SK-N-SH (cell line): Measurements from ENCODE around the gene YTHDC2. TPM values are rescaled to one million over a fixed set of nuclear protein-coding genes. Genes with fewer than 3 reads are reported as not detected.

Experiments
- CTCF ChIA-PET: fragments of 300-600, 350-600 bp; formaldehyde crosslinking; extraction: SDS; loops from one replicate; lab custom pipeline; 2021; lab: Yijun Ruan, JAX
- POLR2A ChIA-PET: fragments of 350-600 bp; sonication (Branson Sonifier 250); formaldehyde crosslinking; extraction: SDS; loops from one replicate; lab custom pipeline; 2020; ENCODE audit warnings: antibody characterized with exemption, inconsistent platforms; lab: Yijun Ruan, JAX
- DNase-seq: peaks from one replicate; pipeline ENCODE4 v3.0.0; 2012
- H2AFZ ChIP-seq: fragments of 200-600 bp; sonication (generic); 2 replicates; pipeline ENCODE4 v1.8.1; 2016; ENCODE audit warnings: antibody characterized with exemption, mild to moderate bottlenecking, low read depth
- H3F3A ChIP-seq: fragments of 200-600 bp; sonication (generic); replicated peaks from 2 replicates; pipeline ENCODE3; 2016; ENCODE audit warnings: antibody characterized with exemption, mild to moderate bottlenecking; ENCODE audit not compliant: insufficient read depth
- H3K27ac ChIP-seq, 2 experiments: fragments of 200-500 bp in 1 of 2; fragments of 200-600 bp in 1 of 2; sonication (Bioruptor generic) in 1 of 2; sonication (generic), shearing (Covaris generic) in 1 of 2; 2 replicates each; pipeline versions ENCODE4 v1.5.1 to v1.6.1; 2014 to 2016; ENCODE audit warnings: low read depth in 2 of 2, inconsistent platforms in 1 of 2, low read length in 1 of 2, mild to moderate bottlenecking in 1 of 2, mixed read lengths in 1 of 2
- H3K27me3 ChIP-seq: fragments of 200-600 bp; sonication (generic), shearing (Covaris generic); 2 replicates; pipeline ENCODE4 v1.6.1; 2016; ENCODE audit warnings: mixed run types; ENCODE audit not compliant: insufficient read depth
- H3K36me3 ChIP-seq, 2 experiments: fragments of 200-500 bp in 1 of 2; fragments of 200-600 bp in 1 of 2; sonication (Bioruptor generic) in 1 of 2; sonication (generic) in 1 of 2; replicated peaks in 1 of 2; 2 replicates each; pipeline versions ENCODE3 to v1.5.1; 2014 to 2016; ENCODE audit warnings: low read length in 1 of 2, mild to moderate bottlenecking in 1 of 2; ENCODE audit not compliant: insufficient read depth in 2 of 2, control insufficient read depth in 1 of 2
- H3K4me1 ChIP-seq, 2 experiments: fragments of 200-500 bp in 1 of 2; fragments of 200-600 bp in 1 of 2; sonication (Bioruptor generic) in 1 of 2; sonication (generic), shearing (Covaris generic) in 1 of 2; 2 replicates each; pipeline versions ENCODE4 v1.5.1 to v1.6.1; 2014 to 2016; ENCODE audit warnings: low read depth in 1 of 2, low read length in 1 of 2, mixed run types in 1 of 2; ENCODE audit not compliant: insufficient read depth in 2 of 2, control insufficient read depth in 1 of 2
- H3K4me2 ChIP-seq: fragments of 200-600 bp; sonication (generic), shearing (Covaris generic); 2 replicates; pipeline ENCODE4 v1.6.1; 2017; ENCODE audit warnings: mixed run types
- H3K4me3 ChIP-seq, 2 experiments: fragments of 200-500 bp in 1 of 2; fragments of 200-600 bp in 1 of 2; sonication (Bioruptor generic) in 1 of 2; sonication (generic), shearing (Covaris generic) in 1 of 2; 2 replicates each; pipeline versions ENCODE4 v1.5.1 to v1.8.1; 2014 to 2016; ENCODE audit warnings: low read depth in 2 of 2, inconsistent platforms in 1 of 2, low read length in 1 of 2, mild to moderate bottlenecking in 1 of 2, mixed read lengths in 1 of 2, moderate library complexity in 1 of 2
- H3K79me2 ChIP-seq: fragments of 200-600 bp; sonication (generic); 2 replicates; pipeline ENCODE4 v1.8.1; 2017; ENCODE audit warnings: mild to moderate bottlenecking; ENCODE audit not compliant: insufficient read depth
- H3K9ac ChIP-seq: fragments of 200-600 bp; sonication (generic); 2 replicates; pipeline ENCODE4 v1.6.1; 2017; ENCODE audit warnings: mixed run types
- H3K9me2 ChIP-seq: fragments of 200-600 bp; sonication (generic); 2 replicates; pipeline ENCODE4 v1.6.1; 2017; ENCODE audit warnings: mixed run types
- H3K9me3 ChIP-seq: fragments of 200-600 bp; sonication (generic); 2 replicates; pipeline ENCODE4 v1.6.1; 2017; ENCODE audit warnings: mixed run types, mild to moderate bottlenecking, moderate library complexity
- H4K20me1 ChIP-seq: fragments of 200-600 bp; sonication (generic); 2 replicates; pipeline ENCODE4 v1.6.1; 2017; ENCODE audit warnings: mild to moderate bottlenecking, mixed run types; ENCODE audit not compliant: insufficient read depth
- CHD2 ChIP-seq: fragments of 150-350 bp; IDR thresholded peaks from 2 replicates; pipeline ENCODE4 v1.6.1; 2018; ENCODE audit warnings: low read length; ENCODE audit not compliant: partially characterized antibody
- ELF1 ChIP-seq: IDR thresholded peaks from 2 replicates; pipeline ENCODE4 v1.4.0; 2012
- FOSL2 ChIP-seq: IDR thresholded peaks from 2 replicates; pipeline ENCODE4 v1.4.0; 2012; ENCODE audit warnings: low read depth, mild to moderate bottlenecking, moderate library complexity, borderline replicate concordance
- FOXJ3 ChIP-seq: sonication (generic); formaldehyde crosslinking; IDR thresholded peaks from 2 replicates; pipeline ENCODE4 v1.5.1; 2020; ENCODE audit warnings: mild to moderate bottlenecking, missing genetic modification reagents
- JUND ChIP-seq: IDR thresholded peaks from 2 replicates; pipeline ENCODE4 v1.4.0; 2012
- RAD21 ChIP-seq: IDR thresholded peaks from 2 replicates; pipeline ENCODE4 v1.6.1; 2012; ENCODE audit warnings: mild to moderate bottlenecking, low read length
- RFX5 ChIP-seq: IDR thresholded peaks from 2 replicates; pipeline ENCODE4 v1.6.1; 2012; ENCODE audit warnings: mild to moderate bottlenecking, improper control_type of control experiment, low read length
- RXRA ChIP-seq: IDR thresholded peaks from 2 replicates; pipeline ENCODE4 v1.4.0; 2012; ENCODE audit warnings: low read depth, mild to moderate bottlenecking, borderline replicate concordance
- TCF12 ChIP-seq: IDR thresholded peaks from 2 replicates; pipeline ENCODE4 v1.4.0; 2012
- USF1 ChIP-seq: IDR thresholded peaks from 2 replicates; pipeline ENCODE4 v1.4.0; 2012; ENCODE audit warnings: low read depth, borderline replicate concordance
- USF2 ChIP-seq: fragments of 150-350 bp; IDR thresholded peaks from 2 replicates; pipeline ENCODE4 v1.6.1; 2017; ENCODE audit warnings: antibody characterized with exemption, low read length, low read depth, borderline replicate concordance
- ZBTB33 ChIP-seq: IDR thresholded peaks from 2 replicates; pipeline ENCODE4 v1.4.0; 2012; ENCODE audit warnings: low read depth, borderline replicate concordance
- WGBS: methylation state at CpG from one replicate; pipeline ENCODE4 v1.1.6; 2017; ENCODE audit warnings: low lambda C conversion rate; 5-methylcytosine and 5-hydroxymethylcytosine counted together
- polyA plus RNA-seq, 3 experiments: library from polyadenylated mRNA; depleted of rRNA; stranded (reverse); fragments of >200 nt; gene quantifications; 2 replicates each; pipeline ENCODE4 v1.2.3, GENCODE V29; 2012

YTHDC2 gene
- polyA plus RNA-seq, 1 of the 3 experiments (the other 2 are of a cell fraction): 3.5 TPM

DNA sequence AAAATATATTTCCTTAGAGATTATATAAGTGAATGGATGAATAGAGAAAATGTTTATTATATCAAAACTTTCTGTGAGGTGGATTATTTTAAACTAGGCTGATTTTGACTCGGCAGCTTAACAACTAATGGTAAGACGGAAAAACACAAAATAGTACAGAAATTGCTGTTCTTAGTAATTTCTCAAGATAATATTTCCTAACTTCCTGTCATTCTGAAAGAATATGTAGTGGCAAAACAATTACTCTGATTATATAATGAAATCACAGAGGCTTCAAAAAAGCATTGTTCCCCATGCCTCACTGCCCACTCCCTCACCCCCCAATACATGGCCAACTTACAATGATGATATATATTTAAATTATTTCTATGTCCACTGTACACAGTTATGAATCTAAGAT is 85.4 kb downstream of the YTHDC2 start:
- Histone ChIP-seq H3K4me1 (no peaks in the 10 kb centered on the region), H3K9ac (no peak overlapping the region), H3K4me2 (no peak overlapping the region), H3K79me2 (no peaks in the 10 kb centered on the region), H3K27me3 (no peaks in the 10 kb centered on the region), H3K36me3 (peaks cover 14 to 25% of the 10 kb centered on the region in 2 experiments), H2AFZ (no peak overlapping the region), H3K9me3 (no peaks in the 10 kb centered on the region), H3K4me3 (no peak overlapping the region), H4K20me1 (no peaks in the 10 kb centered on the region), H3F3A (peaks cover 6% of the 10 kb centered on the region), H3K9me2 (no peaks in the 10 kb centered on the region), H3K27ac (no peak overlapping the region)
- 98% methylated on average over 2 of the region's 2 CpGs for WGBS
- CTCF ChIA-PET: interaction anchor here (1.8 to 4.4 kb wide), 3 partner anchors 13 to 603 kb away, joined by 5 to 19 read pairs (median 5); no protein-coding TSS in a partner anchor
- POLR2A ChIA-PET: no interaction called here
- no peak for DNase-seq
- no peak for TF ChIP-seq USF2
- TF ChIP-seq USF1: no peak
- TF ChIP-seq FOXJ3 (CRISPR knock-in tag): no peak
- TF ChIP-seq JUND: no peak

DNA sequence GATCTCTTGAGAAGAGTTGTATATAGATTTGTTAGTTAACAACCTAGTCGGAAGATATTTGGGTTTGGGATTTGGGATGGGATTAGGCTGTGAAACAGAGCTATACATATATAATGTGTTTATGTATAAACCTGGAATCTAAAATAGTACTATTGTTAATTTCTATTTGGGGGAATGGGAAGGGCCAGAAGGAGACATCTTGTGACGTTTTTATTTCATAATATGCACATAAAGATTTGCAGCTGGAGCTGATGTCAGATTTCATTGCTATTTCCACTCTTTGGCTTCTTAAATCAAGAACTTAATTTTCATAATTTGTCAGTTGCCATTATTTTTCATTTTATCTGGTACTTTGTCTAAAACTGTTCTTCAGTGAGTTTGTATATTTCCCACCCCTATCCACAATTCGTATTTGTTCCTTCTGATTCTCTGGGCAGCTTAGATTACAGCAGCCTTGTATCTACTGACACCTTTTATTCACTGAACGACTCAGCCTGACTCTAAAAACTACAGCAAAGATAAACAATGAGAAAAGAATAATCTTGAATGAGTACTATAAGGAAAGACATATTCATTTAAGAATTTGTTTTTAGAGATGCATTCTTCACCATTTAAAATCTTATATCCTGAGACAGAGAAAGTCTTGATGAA is 86.9 kb downstream of the YTHDC2 start:
- Histone ChIP-seq H3K9ac (no peak overlapping the region), H3K9me3 (no peaks in the 10 kb centered on the region), H3K4me2 (no peak overlapping the region), H3K27ac (no peak overlapping the region), H3F3A (peaks cover 4% of the 10 kb centered on the region), H2AFZ (no peak overlapping the region), H3K27me3 (no peaks in the 10 kb centered on the region), H3K4me3 (no peak overlapping the region), H3K9me2 (no peaks in the 10 kb centered on the region), H3K79me2 (no peaks in the 10 kb centered on the region), H4K20me1 (no peaks in the 10 kb centered on the region), H3K4me1 (no peaks in the 10 kb centered on the region), H3K36me3 (peaks cover 9 to 19% of the 10 kb centered on the region in 2 experiments)
- DNase-seq: no peak
- CTCF ChIA-PET: interaction anchor here (0.8 to 4.4 kb wide), 5 partner anchors 9 to 557 kb away, joined by 3 to 19 read pairs (median 4); no protein-coding TSS in a partner anchor
- POLR2A ChIA-PET: no interaction called here
- TF ChIP-seq TCF12 (no peak), CHD2 (no peak), ZBTB33 (no peak), RFX5 (no peak), RAD21 (no peak), USF2 (no peak), RXRA (no peak), ELF1 (no peak), FOSL2 (no peak)
- WGBS: 77% methylated on average over 4 of the region's 4 CpGs
